ENCODE measurements around the gene LCOR. TPM values are rescaled to one million over a fixed set of nuclear protein-coding genes. Genes with fewer than 3 reads are reported as not detected.

The LCOR gene
- total RNA-seq, 1 experiment from 2014 or later = 39.2 TPM

- intact Hi-C loops (cut with micrococcal nuclease; ENCODE audit: unreplicated experiment) = no loop called here
- Histone ChIP-seq H3K27ac (ENCODE audit: low read depth, low read length, poor library complexity, severe bottlenecking) (no peak overlapping the region), H3K9me3 (ENCODE audit: low read depth, low read length, poor library complexity, severe bottlenecking) (no peaks in the 10 kb centered on the region), H3K36me3 (ENCODE audit: insufficient read depth, low read length, poor library complexity, severe bottlenecking) (no peaks in the 10 kb centered on the region), H3K4me3 (ENCODE audit: low read depth, low read length, poor library complexity, severe bottlenecking) (no peak overlapping the region), H3K27me3 (replicated peaks; ENCODE audit: insufficient read depth, low read depth, low read length, poor library complexity) (no peaks in the 10 kb centered on the region), H3K4me1 (ENCODE audit: insufficient read depth, low read length, poor library complexity, severe bottlenecking) (no peaks in the 10 kb centered on the region)
- no peak for DNase-seq (ENCODE audit: low spot score)
- ChIA-PET POLR2A (ENCODE audit: low non-redundant PET) (no interaction called here), CTCF (no interaction called here)
- no TSS peak for BruUV-seq (replicated peaks)
- TF ChIP-seq EZH2 (IDR thresholded peaks at IDR 0.05; ENCODE audit: borderline replicate concordance, low read depth, low read length, poor library complexity, severe bottlenecking) (no peak), CTCF (conservative IDR thresholded peaks at IDR 0.05; ENCODE audit: low read depth, low read length) (no peak)
Measured at GRCh38 chr10:96975136-96975535, 143.0 kb downstream of the LCOR start.

- POLR2A ChIA-PET (ENCODE audit: low non-redundant PET) = no interaction called here
- Histone ChIP-seq H3K27me3 (replicated peaks; ENCODE audit: insufficient read depth, low read depth, low read length, poor library complexity) (no peaks in the 10 kb centered on the region), H3K27ac (ENCODE audit: low read depth, low read length, poor library complexity, severe bottlenecking) (no peak overlapping the region), H3K9me3 (ENCODE audit: low read depth, low read length, poor library complexity, severe bottlenecking) (no peaks in the 10 kb centered on the region), H3K4me3 (ENCODE audit: low read depth, low read length, poor library complexity, severe bottlenecking) (no peak overlapping the region), H3K4me1 (ENCODE audit: insufficient read depth, low read length, poor library complexity, severe bottlenecking) (no peaks in the 10 kb centered on the region), H3K36me3 (ENCODE audit: insufficient read depth, low read length, poor library complexity, severe bottlenecking) (peaks cover 7% of the 10 kb centered on the region)
- intact Hi-C loops (cut with micrococcal nuclease; ENCODE audit: unreplicated experiment) = no loop called here
- CTCF ChIA-PET = no interaction called here
- DNase-seq (ENCODE audit: low spot score) = no peak
- no TSS peak for BruUV-seq (replicated peaks)
- TF ChIP-seq CTCF (conservative IDR thresholded peaks at IDR 0.05; ENCODE audit: low read depth, low read length) (no peak), EZH2 (IDR thresholded peaks at IDR 0.05; ENCODE audit: borderline replicate concordance, low read depth, low read length, poor library complexity, severe bottlenecking) (no peak)
Measured at GRCh38 chr10:96978621-96979154, 146.6 kb downstream of the LCOR start.

DNA sequence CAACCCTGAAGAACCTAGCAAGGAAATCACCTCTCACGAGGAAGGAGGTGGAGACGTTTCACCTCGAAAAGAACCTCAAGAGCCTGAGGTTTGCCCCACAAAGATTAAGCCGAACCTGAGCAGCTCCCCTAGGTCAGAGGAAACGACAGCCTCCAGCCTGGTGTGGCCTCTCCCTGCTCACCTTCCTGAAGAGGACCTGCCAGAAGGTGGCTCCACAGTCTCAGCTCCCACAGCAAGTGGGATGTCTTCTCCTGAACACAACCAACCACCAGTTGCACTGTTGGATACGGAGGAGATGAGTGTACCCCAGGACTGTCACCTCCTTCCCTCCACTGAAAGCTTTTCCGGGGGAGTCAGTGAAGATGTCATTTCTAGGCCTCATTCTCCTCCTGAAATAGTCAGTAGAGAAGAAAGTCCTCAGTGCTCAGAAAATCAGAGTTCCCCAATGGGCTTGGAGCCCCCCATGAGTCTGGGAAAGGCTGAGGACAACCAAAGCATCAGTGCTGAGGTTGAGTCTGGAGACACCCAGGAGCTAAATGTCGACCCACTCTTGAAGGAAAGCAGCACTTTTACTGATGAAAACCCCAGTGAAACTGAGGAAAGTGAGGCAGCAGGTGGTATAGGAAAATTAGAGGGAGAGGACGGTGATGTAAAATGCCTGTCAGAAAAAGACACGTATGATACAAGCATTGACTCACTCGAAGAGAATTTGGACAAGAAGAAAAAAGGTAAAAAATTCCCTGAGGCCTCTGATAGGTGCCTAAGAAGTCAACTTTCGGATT lies 150.2 kb downstream of the LCOR start:
- ChIA-PET CTCF (no interaction called here), POLR2A (ENCODE audit: low non-redundant PET) (no interaction called here)
- no peaks in the 10 kb centered on the region for H3K4me1 ChIP-seq (ENCODE audit: insufficient read depth, low read length, poor library complexity, severe bottlenecking)
- H3K27ac ChIP-seq (ENCODE audit: low read depth, low read length, poor library complexity, severe bottlenecking) = no peak overlapping the region
- DNase-seq (ENCODE audit: low spot score) = no peak
- H3K36me3 ChIP-seq (ENCODE audit: insufficient read depth, low read length, poor library complexity, severe bottlenecking) = peaks cover 7% of the 10 kb centered on the region
- no peaks in the 10 kb centered on the region for H3K27me3 ChIP-seq (replicated peaks; ENCODE audit: insufficient read depth, low read depth, low read length, poor library complexity)
- H3K9me3 ChIP-seq (ENCODE audit: low read depth, low read length, poor library complexity, severe bottlenecking) = no peaks in the 10 kb centered on the region
- intact Hi-C loops (cut with micrococcal nuclease; ENCODE audit: unreplicated experiment) = no loop called here
- no peak overlapping the region for H3K4me3 ChIP-seq (ENCODE audit: low read depth, low read length, poor library complexity, severe bottlenecking)
- BruUV-seq (replicated peaks) = no TSS peak
- TF ChIP-seq CTCF (conservative IDR thresholded peaks at IDR 0.05; ENCODE audit: low read depth, low read length) = no peak
- no peak for TF ChIP-seq EZH2 (IDR thresholded peaks at IDR 0.05; ENCODE audit: borderline replicate concordance, low read depth, low read length, poor library complexity, severe bottlenecking)

Data from A673 (cell line).